Ecto neural progenitor cell (in vitro differentiated cells): ENCODE data around the gene ZHX3.

Source experiments
- DNase-seq: peaks from one replicate; pipeline ENCODE4 v3.0.0-alpha.2; 2018; ENCODE audit warnings: low spot score

Gene ZHX3

DNA sequence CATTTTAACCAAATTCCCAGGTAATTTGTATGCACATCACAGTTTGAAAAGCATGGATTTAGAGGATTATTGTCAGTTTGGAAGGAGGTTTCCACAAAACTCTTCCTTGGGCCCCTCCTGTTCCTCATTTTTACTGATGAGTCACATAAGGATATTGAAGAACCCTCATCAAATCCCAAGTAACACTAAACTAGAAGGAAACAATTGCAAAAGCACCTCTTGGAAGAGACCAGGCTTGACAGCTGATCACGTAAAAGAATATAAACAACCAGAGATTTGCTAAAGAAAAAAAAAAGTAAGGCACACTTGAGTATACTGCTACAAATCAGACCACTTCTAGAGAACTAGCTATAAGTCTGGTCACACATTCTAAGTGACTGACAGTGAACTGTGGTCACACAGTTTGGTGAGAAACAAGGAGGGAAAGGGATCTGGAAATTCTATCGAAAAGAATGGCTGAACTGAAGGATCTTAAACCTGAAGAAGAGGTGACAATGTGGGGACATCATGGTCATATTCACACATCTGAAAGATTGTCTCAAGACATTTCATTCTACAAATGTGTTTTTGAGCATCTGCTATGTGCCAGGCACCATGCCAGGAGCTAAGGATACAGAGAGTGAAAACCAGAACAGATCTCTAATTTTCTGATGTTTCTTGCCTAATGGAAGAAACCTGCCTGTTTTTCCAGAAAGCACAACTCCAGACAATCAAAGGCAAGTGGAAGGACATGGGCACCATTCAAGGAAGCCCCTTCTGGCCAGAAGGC is 24.1 kb downstream of the ZHX3 start:
- no peak for DNase-seq

GRCh38 chr20:41290804-41291389 is 26.6 kb downstream of the ZHX3 start:
- DNase-seq, result no peak

DNA sequence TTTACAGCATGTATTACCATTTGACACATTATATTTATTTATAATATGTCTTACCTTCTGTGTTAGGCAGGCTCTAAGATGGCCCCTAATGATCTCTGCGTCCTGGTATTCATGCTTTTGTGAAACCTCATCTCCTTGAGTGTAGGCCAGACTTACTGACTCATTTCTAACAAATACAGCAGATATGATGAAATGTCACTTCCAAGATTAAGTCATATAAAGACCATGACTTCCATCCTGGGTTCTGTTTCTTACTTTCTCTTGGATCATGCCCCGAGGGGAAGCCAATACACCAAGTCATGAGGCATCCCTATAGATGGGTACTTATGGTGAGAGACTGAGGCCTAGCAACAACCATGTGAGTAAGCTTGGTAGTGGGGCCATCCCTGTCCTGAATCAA is 30.2 kb downstream of the ZHX3 start:
- no peak for DNase-seq

DNA sequence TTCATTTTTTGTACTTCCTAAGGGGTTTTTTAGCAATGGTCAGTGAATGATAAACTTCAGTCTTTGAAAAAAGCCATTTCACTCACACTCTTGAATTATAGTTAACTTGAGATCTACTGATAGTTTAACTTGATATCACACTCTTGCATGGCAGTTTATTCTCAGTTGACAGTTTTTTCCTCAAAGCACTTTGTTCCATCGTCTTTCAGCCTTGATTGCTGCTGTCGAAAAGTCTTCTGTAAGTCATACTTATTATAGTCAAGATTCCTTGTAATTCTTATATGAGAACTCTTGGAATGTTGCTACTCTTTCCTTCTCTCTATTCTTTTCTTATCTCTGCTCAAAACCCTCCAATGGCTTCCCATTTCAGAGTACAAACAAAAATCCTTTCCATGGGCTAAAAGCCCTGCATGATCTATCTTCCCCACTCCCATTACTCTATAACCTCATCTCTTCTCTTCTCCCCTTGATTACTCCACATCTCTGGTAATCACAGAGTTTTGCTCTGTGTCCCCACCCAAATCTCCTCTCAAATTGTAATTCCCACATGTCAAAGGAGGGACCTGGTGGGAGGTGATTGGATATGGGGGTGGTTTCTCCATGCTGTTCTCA is 31.2 kb downstream of the ZHX3 start:
- DNase-seq, result no peak

DNA sequence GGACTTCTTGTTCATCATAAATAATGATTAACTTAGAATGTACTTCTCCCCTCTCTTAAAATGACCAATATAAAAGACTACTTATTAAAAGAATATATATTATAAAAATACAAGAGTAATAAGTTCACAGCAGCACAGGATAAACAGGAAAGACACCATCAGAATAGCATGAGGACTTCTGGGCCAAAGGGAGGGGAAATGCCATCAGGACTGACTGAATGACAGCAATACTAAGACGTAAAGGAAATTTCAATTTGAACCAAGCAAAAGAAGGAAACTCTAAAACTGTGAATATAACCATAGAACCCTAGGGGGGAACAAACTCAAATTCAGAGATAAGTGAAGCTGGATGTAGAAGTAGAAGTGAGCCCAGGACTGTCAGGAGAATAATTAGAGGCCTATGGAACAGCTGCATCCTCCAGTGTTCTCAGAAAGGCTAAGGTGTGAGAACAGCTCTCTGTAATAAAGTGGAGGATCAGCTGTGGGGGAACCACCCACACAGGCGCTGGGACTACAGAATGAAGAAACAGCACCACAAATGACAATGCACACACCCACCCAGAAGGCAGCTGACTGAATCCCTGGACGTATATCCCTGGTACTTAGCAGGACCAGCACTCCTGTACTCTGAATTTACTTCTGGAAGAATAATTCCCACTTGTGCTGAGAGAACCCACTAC is 37.8 kb downstream of the ZHX3 start:
- no peak for DNase-seq

DNA sequence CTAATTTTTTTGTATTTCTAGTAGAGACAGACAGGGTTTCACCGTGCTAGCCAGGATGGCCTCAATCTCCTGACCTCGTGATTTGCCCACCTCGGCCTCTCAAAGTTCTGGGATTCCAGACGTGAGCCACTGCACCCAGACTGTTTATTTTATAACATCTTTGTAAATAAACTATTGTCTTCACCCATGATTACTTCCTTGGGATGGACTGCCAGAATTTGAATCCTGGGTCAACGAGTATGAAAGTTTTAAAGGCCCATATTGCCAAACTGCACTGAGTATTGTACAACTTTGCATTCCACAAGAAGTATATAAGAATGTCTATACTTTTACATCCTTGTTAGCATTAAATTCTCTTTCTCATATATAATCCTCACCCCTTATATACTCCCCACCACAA is 38.6 kb downstream of the ZHX3 start:
- DNase-seq, result no peak

- no peak for DNase-seq
These were observed 40.5 kb downstream of the ZHX3 start for GRCh38 chr20:41277049-41277448.

GRCh38 chr20:41276317-41276751 is 41.2 kb downstream of the ZHX3 start:
- DNase-seq, result no peak

DNA sequence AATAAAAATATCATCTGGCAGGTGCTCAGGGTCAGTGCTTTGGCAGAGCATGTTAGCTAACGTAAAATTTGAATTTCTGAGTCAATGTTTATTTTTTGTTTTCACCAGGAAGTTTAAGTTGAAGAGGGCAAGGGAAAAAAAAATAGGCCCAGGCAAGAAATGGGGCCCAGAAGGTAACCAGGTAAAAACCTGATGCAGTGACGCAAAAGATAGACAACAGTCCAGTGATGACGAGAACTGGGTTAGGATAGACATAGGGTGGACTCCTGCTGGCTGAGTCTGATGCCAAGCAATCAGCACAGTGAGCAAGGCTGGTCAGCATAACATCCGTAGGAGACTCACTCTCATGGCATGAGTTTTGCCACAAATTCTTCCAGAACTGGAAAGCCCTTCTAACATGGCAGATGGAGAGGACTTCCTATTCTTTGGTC is 42.2 kb downstream of the ZHX3 start:
- no peak for DNase-seq

DNA sequence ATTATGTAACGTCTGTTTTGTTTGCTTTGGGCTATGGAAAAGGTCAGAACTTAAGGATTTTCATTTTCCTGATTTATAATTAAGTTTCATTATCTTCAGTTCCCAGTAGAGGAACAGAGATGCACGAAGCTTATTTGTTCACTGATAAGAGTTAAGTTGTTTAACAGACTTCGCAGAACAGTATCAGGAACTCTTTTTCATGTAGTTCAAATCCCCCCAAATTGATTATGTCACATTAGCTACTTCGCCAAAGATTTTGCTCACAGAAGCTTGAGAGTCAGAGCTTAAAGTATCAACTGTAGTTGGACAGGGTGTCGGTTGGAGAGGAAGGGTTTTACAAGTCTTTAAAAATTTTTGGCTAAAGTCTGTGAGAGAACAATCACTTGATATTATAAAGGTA is 43.4 kb downstream of the ZHX3 start:
- DNase-seq, result no peak

DNA sequence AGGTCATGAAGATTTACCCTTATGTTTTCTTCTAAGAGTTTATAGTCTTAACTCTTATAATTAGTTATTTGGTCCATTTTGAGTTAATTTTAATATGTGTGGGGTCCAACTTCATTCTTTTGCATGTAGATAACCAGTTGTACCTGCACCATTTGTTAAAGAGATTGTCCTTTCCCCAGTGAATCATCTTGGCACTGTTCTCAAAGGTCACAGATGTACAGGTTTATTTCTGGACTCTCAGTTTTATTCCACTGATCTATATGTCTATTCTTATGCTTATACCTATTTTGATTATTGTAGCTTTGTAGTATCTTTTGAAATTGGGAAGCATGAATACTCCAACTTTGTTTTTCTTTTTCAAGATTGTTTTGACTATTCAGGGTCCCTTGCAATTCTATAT is 44.1 kb downstream of the ZHX3 start:
- DNase-seq, result no peak

DNA sequence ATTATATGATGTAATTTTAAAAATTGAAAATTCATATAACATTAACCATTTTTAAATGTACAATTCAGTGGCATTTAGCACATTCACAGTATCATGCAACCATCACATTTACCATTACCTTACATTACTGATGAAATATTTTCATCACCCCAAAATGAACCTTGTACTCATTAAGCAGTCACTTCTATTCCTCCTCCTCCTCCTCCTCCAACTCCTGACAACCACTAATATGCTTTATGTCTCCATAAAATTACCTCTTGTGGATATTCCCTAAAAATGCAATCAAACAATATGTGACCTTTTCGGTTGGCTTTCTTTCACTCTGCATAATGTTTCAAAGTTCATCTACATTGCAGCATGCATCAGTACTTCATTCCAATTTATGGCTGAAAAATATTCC is 45.2 kb downstream of the ZHX3 start:
- no peak for DNase-seq

DNA sequence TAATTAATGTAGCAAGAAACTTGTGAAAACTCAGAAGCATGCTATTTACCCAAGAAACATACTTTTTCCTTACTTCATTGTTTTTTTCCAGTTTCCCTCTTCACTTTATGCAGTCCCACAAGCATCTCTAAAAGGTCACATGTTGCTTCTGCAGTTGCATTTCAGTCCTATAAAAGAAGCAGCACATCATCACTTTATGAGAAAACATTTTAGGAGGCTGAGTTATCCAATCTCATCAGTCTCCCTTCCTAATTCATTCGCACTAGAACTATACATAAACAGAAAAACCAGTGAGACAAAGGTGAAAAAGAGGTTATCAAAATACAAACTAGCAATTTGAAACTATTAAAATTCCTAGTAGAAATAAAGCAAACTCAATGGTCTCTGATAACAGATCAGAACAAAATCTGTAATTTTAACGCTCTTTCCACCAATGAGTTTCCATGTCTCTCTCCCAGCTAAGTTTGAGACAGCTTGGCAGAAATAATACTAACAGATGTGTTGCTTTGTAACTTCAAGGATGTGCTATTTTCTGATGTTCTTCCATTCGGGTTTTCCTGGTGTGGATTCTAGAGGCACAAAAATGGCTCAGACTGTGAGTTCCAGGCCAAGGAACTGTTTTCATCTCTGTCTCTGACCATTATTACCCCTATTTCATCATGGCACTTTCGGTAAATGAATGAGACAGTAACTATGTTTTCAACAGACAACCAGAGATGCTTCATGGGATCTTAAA is 48.4 kb downstream of the ZHX3 start:
- DNase-seq, result no peak

GRCh38 chr20:41268402-41268801 is 49.1 kb downstream of the ZHX3 start:
- no peak for DNase-seq

GRCh38 chr20:41265938-41266337 is 51.6 kb downstream of the ZHX3 start:
- DNase-seq, result no peak

GRCh38 chr20:41264819-41265218 is 52.7 kb downstream of the ZHX3 start:
- no peak for DNase-seq

DNA sequence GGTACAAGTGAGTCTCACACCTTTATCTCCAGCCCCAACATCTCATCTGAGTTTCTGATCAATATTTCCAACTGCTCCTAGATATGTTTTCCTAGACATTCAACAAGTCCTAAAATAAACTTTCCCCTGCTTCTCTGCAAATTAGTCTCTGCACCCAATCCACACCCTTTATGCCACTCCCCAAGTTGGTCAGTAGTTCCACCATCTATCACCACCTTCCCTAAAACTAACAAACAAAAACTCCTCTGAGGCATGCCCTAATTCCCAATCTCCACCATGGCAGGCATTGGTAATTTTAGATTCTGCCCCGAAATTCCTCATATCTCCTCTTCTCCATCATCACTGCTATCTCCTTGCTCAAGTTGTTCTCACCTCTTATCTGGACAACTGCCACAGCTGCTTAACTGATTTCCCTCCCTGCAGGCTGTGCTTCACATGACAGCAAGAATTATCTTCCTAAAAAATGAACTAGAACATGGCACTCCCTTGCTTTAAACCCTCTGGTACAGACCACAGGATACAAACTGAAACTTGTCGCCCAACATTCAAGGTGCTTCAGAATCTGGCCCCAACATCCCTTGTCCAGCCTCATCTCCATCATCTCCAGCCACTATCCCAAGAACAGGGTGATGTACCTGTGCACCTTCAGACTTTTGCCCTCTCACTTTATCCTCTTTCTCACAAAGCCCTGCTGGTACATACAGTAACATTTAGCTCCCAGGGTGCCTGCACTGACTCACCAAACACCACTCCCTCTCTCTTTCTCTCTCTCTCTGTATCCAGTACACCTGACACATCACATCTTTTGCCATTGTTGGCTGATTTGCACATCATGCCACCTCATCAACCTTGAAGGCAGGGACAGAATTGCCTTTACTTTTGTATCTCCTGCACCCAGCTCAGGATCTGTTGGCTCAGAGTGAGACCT is 55.5 kb downstream of the ZHX3 start:
- no peak for DNase-seq

- no peak for DNase-seq
These were observed 56.3 kb downstream of the ZHX3 start for GRCh38 chr20:41261260-41261659.

DNA sequence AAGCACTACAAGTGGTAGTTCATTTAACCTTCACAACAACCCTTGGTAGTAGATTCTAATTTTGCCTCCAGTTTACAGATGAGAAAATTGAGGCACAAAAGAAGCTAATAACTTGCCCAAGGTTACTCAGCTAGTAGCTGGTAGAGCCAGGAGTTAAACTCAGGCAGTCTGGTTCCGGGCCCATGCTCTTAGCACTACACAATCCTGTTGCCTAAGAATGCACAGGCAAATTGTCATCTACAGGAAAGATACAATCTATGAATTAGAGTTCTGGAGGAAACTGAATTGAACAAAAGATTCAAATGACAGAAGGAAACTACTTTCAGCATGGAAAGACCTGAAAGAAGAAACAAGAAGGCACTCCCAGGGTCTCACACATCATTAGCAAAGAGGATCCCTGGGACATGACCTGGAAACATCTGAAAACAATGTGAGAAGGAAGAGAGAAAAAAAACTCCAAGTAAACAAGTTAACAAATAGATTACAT is 56.8 kb downstream of the ZHX3 start:
- DNase-seq, result no peak

DNA sequence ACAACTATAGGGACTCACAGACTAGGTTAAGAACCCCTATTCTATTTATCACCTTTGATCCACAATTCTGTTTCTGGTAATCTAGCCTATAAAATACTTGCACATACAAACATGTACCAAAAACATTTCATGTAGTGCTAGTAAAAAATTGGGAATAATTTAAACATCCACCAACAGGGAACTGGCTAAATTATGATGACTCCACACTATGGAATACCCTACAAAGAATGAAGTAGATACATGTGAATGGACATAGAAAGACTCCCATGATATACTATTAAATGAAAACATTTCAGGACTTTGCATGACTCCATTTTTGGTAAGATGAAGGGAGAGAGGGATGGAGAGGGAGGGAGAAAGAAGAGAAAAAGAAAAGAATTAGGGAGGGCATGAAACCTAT is 58.2 kb downstream of the ZHX3 start:
- no peak for DNase-seq

GRCh38 chr20:41258474-41258873 is 59.1 kb downstream of the ZHX3 start:
- DNase-seq, result no peak
